HFF-Myc (cell line): ENCODE measurements around the gene CPA1.

ENCODE experiments used
- DNase-seq: peaks from one replicate; pipeline ENCODE4 v3.0.0-alpha.2; 2011; ENCODE audit warnings: low read depth; ENCODE audit errors: extremely low read depth
- H3K4me3 ChIP-seq: replicated peaks from 2 replicates; pipeline ENCODE4 v1.5.1; 2011; ENCODE audit warnings: low read depth, mild to moderate bottlenecking, control low read depth, low read length
- CTCF ChIP-seq: IDR thresholded peaks from 2 replicates; pipeline ENCODE4 v1.5.1; 2012; ENCODE audit warnings: mild to moderate bottlenecking, low read depth, low read length, control low read depth; ENCODE audit errors: missing control alignments

Gene CPA1

GRCh38 chr7:130341882-130342281 is 38.4 kb upstream of the CPA1 start:
- H3K4me3 ChIP-seq = no peak overlapping the region
- DNase-seq = no peak
- no peak for TF ChIP-seq CTCF

DNA sequence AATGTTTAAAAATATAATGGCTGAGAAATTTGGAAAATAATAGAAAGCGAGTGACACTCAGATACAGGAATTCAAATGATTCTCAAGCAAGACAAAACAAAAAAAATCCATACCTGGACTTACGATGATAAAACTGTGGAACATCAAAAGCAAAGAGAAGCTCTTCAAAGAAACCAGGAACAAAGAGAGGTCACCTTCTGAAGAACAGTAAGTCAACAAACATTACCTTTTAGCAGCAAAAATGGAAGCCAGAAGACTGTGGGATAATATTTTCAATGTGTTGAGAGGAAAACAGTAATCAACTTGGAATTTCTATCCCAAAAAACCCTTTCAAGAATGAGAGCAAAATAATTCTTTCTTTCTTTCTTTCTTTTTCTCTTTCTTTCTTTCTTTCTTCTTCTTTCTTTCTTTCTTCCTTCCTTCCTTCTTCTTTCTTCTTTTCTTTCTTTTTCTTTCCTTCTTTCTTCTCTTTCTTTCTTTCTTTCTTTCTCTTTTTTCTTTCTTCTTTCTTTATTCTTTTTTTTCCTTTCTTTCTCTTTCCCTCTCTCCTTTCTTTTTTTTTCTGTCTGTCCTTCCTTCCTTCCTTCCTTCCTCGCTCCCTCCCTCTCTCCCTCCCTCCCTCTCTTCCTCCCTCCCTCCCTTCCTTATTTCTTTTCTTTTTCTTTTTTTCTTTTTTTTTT is 37.5 kb upstream of the CPA1 start:
- DNase-seq = no peak
- TF ChIP-seq CTCF = no peak
- H3K4me3 ChIP-seq = no peak overlapping the region

DNA sequence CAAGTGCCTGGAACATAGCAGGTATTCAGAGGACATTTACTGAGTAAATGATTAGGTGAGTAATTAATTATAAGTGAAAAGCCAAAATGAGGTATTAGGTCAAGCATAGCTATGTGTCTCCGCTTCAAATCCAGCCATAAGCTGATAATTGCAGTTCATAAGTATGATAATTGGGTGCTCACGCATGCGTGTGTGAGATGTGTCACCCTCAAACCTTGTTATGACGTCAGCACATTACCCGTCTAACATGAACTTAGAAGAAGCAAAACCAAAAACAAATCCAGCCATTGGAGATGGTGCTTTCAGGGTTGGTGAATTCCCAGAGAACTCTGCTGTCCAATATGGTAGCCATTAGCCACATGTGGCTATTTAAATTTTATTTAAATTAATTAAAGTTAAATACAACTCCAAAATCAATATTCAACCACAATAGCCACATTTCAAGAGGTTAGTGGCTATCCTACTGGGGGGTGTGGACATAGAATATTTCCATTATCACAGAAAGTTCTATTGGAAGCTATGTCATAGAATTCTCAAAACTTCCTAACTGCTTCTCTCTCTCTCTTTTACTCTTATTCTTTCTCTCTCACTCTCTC is 35.9 kb upstream of the CPA1 start, which contains the start of gene CPA5:
Gene CPA5 (plus strand): TSS at position 546 of the 596 bp plus-strand sequence. CDS start 1,670 bp downstream, outside the sequence.
- no peak for DNase-seq
- no peak within 1 kb of the TSS for H3K4me3 ChIP-seq
- TF ChIP-seq CTCF = no peak

DNA sequence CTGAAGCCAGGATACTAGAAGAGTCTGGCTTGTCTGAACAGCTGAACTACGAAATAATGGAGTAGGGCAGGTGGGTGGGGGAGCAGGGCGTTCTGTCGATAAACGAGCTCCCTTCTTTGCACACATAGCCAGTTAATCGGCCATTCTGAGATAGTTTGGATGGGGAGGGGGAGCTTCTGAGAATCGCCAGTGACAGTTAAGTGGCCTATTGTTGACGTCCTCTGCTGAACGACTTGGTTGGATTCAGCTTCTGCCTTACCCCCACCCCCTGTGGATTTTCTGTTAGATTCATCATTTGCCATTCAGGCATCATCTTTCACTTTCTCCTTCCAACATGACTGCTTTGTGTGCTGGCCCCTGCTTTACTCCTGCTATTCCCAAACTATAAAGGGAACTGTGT is 35.2 kb upstream of the CPA1 start:
- H3K4me3 ChIP-seq = no peak overlapping the region
- no peak for DNase-seq
- no peak for TF ChIP-seq CTCF

- no peak for DNase-seq
- no peak overlapping the region for H3K4me3 ChIP-seq
- TF ChIP-seq CTCF = no peak
These were observed 34.6 kb upstream of the CPA1 start for GRCh38 chr7:130345725-130346124.

GRCh38 chr7:130346177-130346905 is 34.0 kb upstream of the CPA1 start:
- H3K4me3 ChIP-seq = no peak overlapping the region
- DNase-seq = no peak
- TF ChIP-seq CTCF = no peak
